ENCODE measurements around the gene GAS7. TPM values are rescaled to one million over a fixed set of nuclear protein-coding genes. Genes with fewer than 3 reads are reported as not detected.

Gene GAS7
- total and polyA plus RNA-seq, 2 experiments from 2014 or later: 1.9 to 10.7 TPM

GRCh38 chr17:10046786-10047785 lies 151.3 kb downstream of the GAS7 start:
- ATAC-seq: no peak
- Mint-ChIP-seq H3K27ac (no peak overlapping the region), H3K27me3 (ENCODE audit: insufficient read depth, low read depth, poor library complexity) (peaks cover 2% of the 10 kb centered on the region), H3K4me3 (no peak overlapping the region), H3K4me1 (peaks cover 21% of the 10 kb centered on the region; the same call in 2 of the 3 replicates), H3K36me3 (ENCODE audit: low read depth) (no peaks in the 10 kb centered on the region), H3K9me3 (no peaks in the 10 kb centered on the region; the same call in 2 of the 3 replicates)
- Histone ChIP-seq H4K20me1 (replicated peaks; ENCODE audit: insufficient read depth) (no peaks in the 10 kb centered on the region), H3K4me3 (no peak overlapping the region), H3K4me2 (no peak overlapping the region), H3K36me3 (ENCODE audit: insufficient read depth) (no peaks in the 10 kb centered on the region), H3K27ac (ENCODE audit: low read depth) (no peak overlapping the region), H3F3A (replicated peaks; ENCODE audit: low read depth) (no peaks in the 10 kb centered on the region), H2AFZ (no peak overlapping the region), H3K4me1 (ENCODE audit: insufficient read depth) (peaks cover 8% of the 10 kb centered on the region), H3K27me3 (ENCODE audit: insufficient read depth) (no peaks in the 10 kb centered on the region), H3K9me2 (ENCODE audit: insufficient read depth) (no peaks in the 10 kb centered on the region), H3K79me2 (replicated peaks; ENCODE audit: insufficient read depth) (no peaks in the 10 kb centered on the region)
- DNase-seq (ENCODE audit: low spot score): no peak
- TF ChIP-seq NANOG (IDR thresholded peaks at IDR 0.05; ENCODE audit: borderline replicate concordance) (no peak), POLR2AphosphoS5 (IDR thresholded peaks at IDR 0.05; ENCODE audit: low read depth) (no peak), STAT1 (IDR thresholded peaks at IDR 0.05; ENCODE audit: unreplicated experiment) (no peak), ZNF331 (CRISPR knock-in tag; IDR thresholded peaks at IDR 0.05; ENCODE audit: low read depth) (no peak)

GRCh38 chr17:10045871-10046658 lies 152.3 kb downstream of the GAS7 start:
- Histone ChIP-seq H3F3A (replicated peaks; ENCODE audit: low read depth) (no peaks in the 10 kb centered on the region), H3K27me3 (ENCODE audit: insufficient read depth) (no peaks in the 10 kb centered on the region), H3K79me2 (replicated peaks; ENCODE audit: insufficient read depth) (no peaks in the 10 kb centered on the region), H3K27ac (ENCODE audit: low read depth) (no peak overlapping the region), H3K9me2 (ENCODE audit: insufficient read depth) (no peaks in the 10 kb centered on the region), H4K20me1 (replicated peaks; ENCODE audit: insufficient read depth) (no peaks in the 10 kb centered on the region), H2AFZ (no peak overlapping the region), H3K4me2 (no peak overlapping the region), H3K4me1 (ENCODE audit: insufficient read depth) (peaks cover 8% of the 10 kb centered on the region), H3K4me3 (no peak overlapping the region), H3K36me3 (ENCODE audit: insufficient read depth) (no peaks in the 10 kb centered on the region)
- no peak overlapping the region for H3K27ac Mint-ChIP-seq
- ATAC-seq: no peak
- H3K9me3 Mint-ChIP-seq: no peaks in the 10 kb centered on the region; the same call in 2 of the 3 replicates
- no peak overlapping the region for H3K4me3 Mint-ChIP-seq
- no peak for DNase-seq (ENCODE audit: low spot score)
- H3K4me1 Mint-ChIP-seq: peaks cover 19% of the 10 kb centered on the region; the same call in 2 of the 3 replicates
- H3K27me3 Mint-ChIP-seq (ENCODE audit: insufficient read depth, low read depth, poor library complexity): peaks cover 2% of the 10 kb centered on the region
- H3K36me3 Mint-ChIP-seq (ENCODE audit: low read depth): no peaks in the 10 kb centered on the region
- TF ChIP-seq ZNF114 (CRISPR knock-in tag; IDR thresholded peaks at IDR 0.05) (no peak), REST (IDR thresholded peaks at IDR 0.05; ENCODE audit: unreplicated experiment) (no peak), ETS1 (IDR thresholded peaks at IDR 0.05) (no peak), ZNF331 (CRISPR knock-in tag; IDR thresholded peaks at IDR 0.05; ENCODE audit: low read depth) (no peak), STAT1 (IDR thresholded peaks at IDR 0.05; ENCODE audit: unreplicated experiment) (no peak), CREB1 (CRISPR knock-in tag; IDR thresholded peaks at IDR 0.05; ENCODE audit: low read depth) (no peak), CTCF (conservative IDR thresholded peaks at IDR 0.05; ENCODE audit: low read depth in 2 of 2) (no peak), POLR2AphosphoS5 (IDR thresholded peaks at IDR 0.05; ENCODE audit: low read depth) (no peak)
